Measurements from ENCODE around the gene SLBP.

- TF ChIP-seq CTCF (IDR thresholded peaks at IDR 0.05), result no peak
- TF ChIP-seq EP300 (IDR thresholded peaks at IDR 0.05), result no peak
- no peak for TF ChIP-seq POLR2AphosphoS5 (IDR thresholded peaks at IDR 0.05)
- no peak for TF ChIP-seq POLR2A (IDR thresholded peaks at IDR 0.05)
Measured at GRCh38 chr4:1666391-1666790, 45.7 kb downstream of the SLBP start.
